ENCODE measurements around the gene CMTM3. TPM values are rescaled to one million over a fixed set of nuclear protein-coding genes. Genes with fewer than 3 reads are reported as not detected.
A peak's percentile ranks its signal among the peaks of the same experiment; 100 is the strongest.

CMTM3 gene
- total and polyA plus RNA-seq, 4 donors, result 1.6 to 12.2 (median 4.6) TPM

GRCh38 chr16:66608241-66609138 is 4.0 kb downstream of the CMTM3 start:
- Histone ChIP-seq H3K27me3 (ENCODE audit: control insufficient read depth in 4 of 4, insufficient read depth in 4 of 4, low read length in 3 of 4) (no peaks in the 10 kb centered on the region), H3K36me3 (ENCODE audit: control insufficient read depth in 4 of 4, insufficient read depth in 3 of 4, low read depth in 1 of 4, low read length in 3 of 4) (peaks cover 0 to 7% (median 0%) of the 10 kb centered on the region in 4 donors), H3K27ac (ENCODE audit: low read depth in 1 of 2, low read length in 2 of 2) (no peak overlapping the region), H3K4me3 (ENCODE audit: low read depth in 1 of 3, low read length in 3 of 3) (no peak overlapping the region), H3K9ac (ENCODE audit: low read depth in 1 of 2, low read length in 2 of 2) (no peak overlapping the region), H3K4me1 (ENCODE audit: control insufficient read depth in 4 of 4, insufficient read depth in 4 of 4, low read length in 3 of 4) (peaks cover 2 to 19% (median 8%) of the 10 kb centered on the region in 4 donors), H3K9me3 (ENCODE audit: control insufficient read depth in 4 of 4, low read length in 3 of 4) (no peaks in the 10 kb centered on the region)
- WGBS, result 33% methylated on average over 17 of the region's 17 CpGs
- TF ChIP-seq YY1 (IDR thresholded peaks at IDR 0.05) (no peak), MAX (IDR thresholded peaks at IDR 0.05) (no peak), HNF4G (IDR thresholded peaks at IDR 0.05) (no peak), RAD21 (IDR thresholded peaks at IDR 0.05) (peak; percentile 89 to 91), ZBTB33 (IDR thresholded peaks at IDR 0.05) (no peak), FOXA2 (IDR thresholded peaks at IDR 0.05) (no peak), CTCF (IDR thresholded peaks at IDR 0.05; ENCODE audit: low read depth, low read length, missing input control) (peak; percentile 85), JUND (IDR thresholded peaks at IDR 0.05) (no peak), ATF3 (IDR thresholded peaks at IDR 0.05) (no peak), GABPA (IDR thresholded peaks at IDR 0.05 in 1 of 2, conservative IDR thresholded peaks at IDR 0.05 in 1 of 2) (no peak), NR2F2 (IDR thresholded peaks at IDR 0.05) (peak; percentile 15), REST (IDR thresholded peaks at IDR 0.05) (no peak), EGR1 (IDR thresholded peaks at IDR 0.05; ENCODE audit: low read depth in 2 of 2) (no peak), HNF4A (conservative IDR thresholded peaks at IDR 0.05) (peak in 1 of 2 donors; percentile 10), FOXA1 (IDR thresholded peaks at IDR 0.05) (no peak), TAF1 (conservative IDR thresholded peaks at IDR 0.05) (no peak), SP1 (IDR thresholded peaks at IDR 0.05) (no peak), RXRA (IDR thresholded peaks at IDR 0.05) (peak; percentile 78 to 90)
- DNase-seq (ENCODE audit: low spot score), result peak; percentile 85

All from liver (tissue), 9 donors.